HG03432 (cell line): Measurements from ENCODE around the gene IQCH.
"Not testable (repeated sequence)": the region's sequence is repeated elsewhere in the genome, so short reads cannot be mapped to it uniquely, and the experiment has no call there.

Experiments
- ATAC-seq: cut with Tn5 transposase; IDR thresholded peaks from one replicate; pipeline ENCODE4 v1.9.1; 2021; ENCODE audit warnings: mild to moderate bottlenecking, moderate library complexity; ENCODE audit not compliant: unreplicated experiment

The IQCH gene

GRCh38 chr15:67350042-67350441, 95.5 kb downstream of the IQCH start:
- no peak for ATAC-seq

- no peak for ATAC-seq
These were observed 103.8 kb downstream of the IQCH start for GRCh38 chr15:67358391-67358790.

- ATAC-seq, result no peak
These were observed 104.2 kb downstream of the IQCH start for GRCh38 chr15:67358812-67359211.

GRCh38 chr15:67359431-67360079, 105.0 kb downstream of the IQCH start:
- ATAC-seq, result no peak

GRCh38 chr15:67361100-67361499, 106.5 kb downstream of the IQCH start:
- no peak for ATAC-seq

GRCh38 chr15:67363712-67364111, 109.1 kb downstream of the IQCH start:
- not testable (repeated sequence) for ATAC-seq

GRCh38 chr15:67365994-67366393, 111.4 kb downstream of the IQCH start:
- ATAC-seq, result no peak

GRCh38 chr15:67366904-67367303, 112.3 kb downstream of the IQCH start:
- no peak for ATAC-seq

GRCh38 chr15:67369359-67369998, 114.9 kb downstream of the IQCH start:
- no peak for ATAC-seq

- ATAC-seq, result no peak
These were observed 115.8 kb downstream of the IQCH start for GRCh38 chr15:67370206-67370954.

GRCh38 chr15:67372543-67372942, 118.0 kb downstream of the IQCH start:
- ATAC-seq, result no peak

GRCh38 chr15:67372986-67373675, 118.5 kb downstream of the IQCH start:
- ATAC-seq, result no peak

- no peak for ATAC-seq
These were observed 119.4 kb downstream of the IQCH start for GRCh38 chr15:67373971-67374370.

GRCh38 chr15:67379530-67379929, 124.9 kb downstream of the IQCH start:
- no peak for ATAC-seq

GRCh38 chr15:67380921-67381320, 126.3 kb downstream of the IQCH start:
- ATAC-seq, result no peak

- no peak for ATAC-seq
These were observed 126.9 kb downstream of the IQCH start for GRCh38 chr15:67381416-67382045.

- no peak for ATAC-seq
These were observed 128.1 kb downstream of the IQCH start for GRCh38 chr15:67382723-67383122.

- no peak for ATAC-seq
These were observed 129.3 kb downstream of the IQCH start for GRCh38 chr15:67383899-67384298.

GRCh38 chr15:67384761-67385160, 130.2 kb downstream of the IQCH start:
- ATAC-seq, result no peak

GRCh38 chr15:67385971-67386370, 131.4 kb downstream of the IQCH start:
- no peak for ATAC-seq

GRCh38 chr15:67386947-67387346, 132.4 kb downstream of the IQCH start:
- no peak for ATAC-seq
